Small intestine (tissue), 7 donors: ENCODE results near the gene WFDC5. TPM values are rescaled to one million over a fixed set of nuclear protein-coding genes. Genes with fewer than 3 reads are reported as not detected.

Experiments
- DNase-seq, 2 donors: peaks; one replicate each; pipeline versions ENCODE4 v3.0.0 to v3.0.0-alpha.2; 2013
- FAIRE-seq: peaks from 2 replicates; lab custom pipeline; 2012; peaks lifted over from hg19 to GRCh38; lab: Jason Lieb, UNC
- H3K27ac ChIP-seq, 3 donors: one replicate each; pipeline ENCODE4 v1.5.1; 2013; ENCODE audit warnings: low read length in 2 of 3, mild to moderate bottlenecking in 2 of 3, control low read depth in 1 of 3, inconsistent platforms in 1 of 3, low read depth in 1 of 3, moderate library complexity in 1 of 3
- H3K27me3 ChIP-seq, 3 donors: one replicate each; pipeline ENCODE4 v1.6.1; 2013; ENCODE audit warnings: low read length in 3 of 3, inconsistent platforms in 1 of 3; ENCODE audit not compliant: control insufficient read depth in 3 of 3, insufficient read depth in 3 of 3
- H3K36me3 ChIP-seq, 3 donors: one replicate each; pipeline ENCODE4 v1.6.1; 2013; ENCODE audit warnings: low read length in 3 of 3, inconsistent platforms in 1 of 3, low read depth in 1 of 3, mild to moderate bottlenecking in 1 of 3, moderate library complexity in 1 of 3; ENCODE audit not compliant: control insufficient read depth in 3 of 3, insufficient read depth in 2 of 3
- H3K4me1 ChIP-seq, 3 donors: one replicate each; pipeline ENCODE4 v1.6.1; 2013; ENCODE audit warnings: low read length in 2 of 3, inconsistent platforms in 1 of 3, low read depth in 1 of 3, mild to moderate bottlenecking in 1 of 3, moderate library complexity in 1 of 3; ENCODE audit not compliant: control insufficient read depth in 3 of 3, insufficient read depth in 2 of 3
- H3K4me3 ChIP-seq, 3 donors: one replicate each; pipeline ENCODE4 v1.5.1; 2013; ENCODE audit warnings: low read length in 3 of 3, control low read depth in 1 of 3, inconsistent platforms in 1 of 3, low read depth in 1 of 3, mild to moderate bottlenecking in 1 of 3, moderate library complexity in 1 of 3
- H3K9me3 ChIP-seq, 2 donors: one replicate each; pipeline ENCODE4 v1.6.1; 2013; ENCODE audit warnings: low read depth in 1 of 2, low read length in 1 of 2; ENCODE audit not compliant: control insufficient read depth in 2 of 2, insufficient read depth in 1 of 2
- WGBS, 3 donors: extraction: QIAGEN DNeasy Blood & Tissue Kit; methylation state at CpG; one replicate each; pipeline ENCODE4 v1.1.7; 2013; 5-methylcytosine and 5-hydroxymethylcytosine counted together
- polyA plus RNA-seq, 4 donors: library from polyadenylated mRNA; stranded (reverse) in 3 of 4; unstranded in 1 of 4; fragments of 200-250 nt in 3 of 4; fragments of 120-200 nt in 1 of 4; gene quantifications; one replicate each; pipeline versions ENCODE4 v1.2.1 to v1.2.3, GENCODE V29; 2013
- donor health status: healthy with polysubstance abuse.
- donor health status: control.
- donor health status: control.
- donor health status: Bipolar disorder and iron deficiency.
- donor health status: healthy.

Gene WFDC5
- polyA plus RNA-seq, 4 donors, result 0.12 TPM; not detected in 3

DNA sequence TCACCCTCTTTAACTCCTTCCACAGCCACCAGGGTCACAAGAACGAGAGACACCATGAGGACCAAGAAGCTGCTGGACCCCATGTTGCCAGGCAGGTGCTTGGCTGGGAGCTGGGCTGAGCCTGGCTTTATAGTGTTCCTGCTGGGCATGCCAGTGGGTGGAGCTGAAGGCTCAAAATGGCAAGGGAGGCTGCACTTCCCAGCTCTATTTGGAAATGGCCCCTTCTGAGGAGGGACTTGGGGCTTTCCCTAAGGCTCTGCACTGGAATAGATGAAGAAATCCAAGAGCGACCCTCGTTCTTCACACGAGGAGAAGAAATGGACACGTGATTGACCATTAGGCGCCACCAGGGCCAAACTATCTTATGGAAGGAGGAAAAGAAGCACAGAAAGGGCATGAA lies 9.4 kb upstream of the WFDC5 start, which contains the start of gene WFDC12:
Gene WFDC12 (minus strand): TSS at position 101 of the 400 bp plus-strand sequence. CDS start 18 bp downstream, at position 83.
- no peak within 1 kb of the TSS for H3K4me3 ChIP-seq
- FAIRE-seq (no peak), DNase-seq (no peak)
- no peaks in the 10 kb centered on the region for H3K4me1 ChIP-seq
- H3K27me3 ChIP-seq, result peaks cover 0 to 7% (median 0%) of the 10 kb centered on the region in 3 donors
- no peaks in the 10 kb centered on the region for H3K36me3 ChIP-seq
- no peak within 1 kb of the TSS for H3K27ac ChIP-seq
- WGBS, 3 donors, result 85% methylated on average over 6 of the region's 6 CpGs
- H3K9me3 ChIP-seq, result no peaks in the 10 kb centered on the region

DNA sequence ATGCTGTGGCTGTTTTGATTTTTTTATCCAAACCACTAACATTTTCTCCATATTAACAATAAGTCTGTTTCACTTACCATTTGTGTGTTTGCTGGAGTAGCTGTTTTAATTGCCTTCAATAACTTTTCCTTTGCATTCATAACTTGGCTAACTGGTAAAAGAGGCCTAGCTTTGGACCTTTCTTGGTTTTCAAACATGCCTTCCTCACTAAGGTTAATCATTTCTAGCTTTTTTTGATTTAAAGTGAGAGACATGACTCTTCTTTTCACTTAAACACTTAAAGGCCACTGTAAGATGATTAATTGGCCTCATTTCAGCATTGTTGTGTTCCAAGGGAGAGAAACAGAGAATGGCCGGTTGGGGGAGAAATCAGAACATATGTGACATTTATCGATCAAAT lies 6.4 kb upstream of the WFDC5 start:
- no peak for DNase-seq
- Histone ChIP-seq H3K9me3 (no peaks in the 10 kb centered on the region), H3K36me3 (no peaks in the 10 kb centered on the region), H3K4me3 (no peak overlapping the region), H3K27ac (no peak overlapping the region), H3K4me1 (no peaks in the 10 kb centered on the region), H3K27me3 (peaks cover 0 to 7% (median 0%) of the 10 kb centered on the region in 3 donors)
- FAIRE-seq, result no peak
- WGBS, 3 donors, result 89 to 94% (median 93%) methylated on average over 2 of the region's 2 CpGs

DNA sequence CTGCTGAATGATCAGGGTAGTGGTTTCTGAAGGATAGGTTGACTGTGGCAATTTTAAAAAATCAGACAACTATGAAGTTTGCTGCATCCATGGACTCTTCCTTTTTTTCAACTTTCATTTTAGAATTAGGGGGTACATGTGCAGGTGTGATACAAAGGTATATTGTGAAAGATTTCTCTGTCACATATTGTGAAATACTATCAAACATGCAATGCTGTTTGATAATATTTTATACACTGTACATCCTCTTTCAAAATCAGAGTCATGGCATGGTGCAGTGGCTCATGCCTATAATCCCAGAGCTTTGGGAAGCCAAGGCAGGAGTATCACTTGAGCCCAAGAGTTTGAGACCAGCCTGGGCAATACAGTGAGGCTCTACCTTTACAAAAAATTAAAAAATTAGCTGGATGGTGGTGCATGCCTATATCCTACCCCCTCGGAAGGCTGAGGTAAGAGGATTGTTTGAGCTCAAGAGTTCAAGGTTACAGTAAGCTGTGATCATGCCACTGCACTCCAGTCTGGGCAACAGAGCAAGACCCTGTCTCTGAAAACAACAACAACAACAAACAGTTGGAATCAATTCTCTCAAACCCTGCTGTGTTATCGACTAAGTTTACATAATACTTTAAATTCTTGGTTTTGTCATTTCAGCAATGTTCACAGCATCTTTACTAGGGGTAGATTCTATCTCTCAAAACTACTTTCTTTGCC lies 4.7 kb upstream of the WFDC5 start:
- peaks cover 0 to 9% (median 4%) of the 10 kb centered on the region in 3 donors for H3K27me3 ChIP-seq
- no peaks in the 10 kb centered on the region for H3K9me3 ChIP-seq
- DNase-seq, result no peak
- no peak overlapping the region for H3K4me3 ChIP-seq
- no peaks in the 10 kb centered on the region for H3K4me1 ChIP-seq
- no peak for FAIRE-seq
- H3K27ac ChIP-seq, result no peak overlapping the region
- H3K36me3 ChIP-seq, result no peaks in the 10 kb centered on the region
- 77 to 86% (median 81%) methylated on average over 2 of the region's 2 CpGs for WGBS, 3 donors

DNA sequence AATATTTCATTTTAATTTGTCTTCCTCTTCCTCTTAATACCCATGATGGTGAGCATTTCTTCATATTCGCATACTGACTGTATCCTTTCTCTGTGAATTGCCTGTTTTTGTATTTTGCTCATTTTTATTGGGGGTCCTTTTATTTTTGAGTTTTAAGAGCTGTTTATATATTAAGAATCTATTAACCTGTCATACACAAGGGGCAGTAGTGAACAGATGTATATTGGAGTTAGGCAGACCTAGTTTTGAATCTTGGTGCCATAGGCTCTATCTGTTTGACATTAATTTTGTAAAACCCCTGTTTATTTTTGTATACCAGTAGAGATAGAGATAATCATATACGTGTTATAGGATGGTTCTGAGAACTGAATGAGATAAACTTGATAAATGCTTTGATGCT lies 3.1 kb upstream of the WFDC5 start:
- FAIRE-seq, result no peak
- no peaks in the 10 kb centered on the region for H3K4me1 ChIP-seq
- no peak for DNase-seq
- no peaks in the 10 kb centered on the region for H3K9me3 ChIP-seq
- H3K27me3 ChIP-seq, result peaks cover 0 to 7% (median 4%) of the 10 kb centered on the region in 3 donors
- 13 to 55% (median 40%) methylated on average over 2 of the region's 2 CpGs for WGBS, 3 donors
- no peak overlapping the region for H3K27ac ChIP-seq
- no peak overlapping the region for H3K4me3 ChIP-seq
- H3K36me3 ChIP-seq, result no peaks in the 10 kb centered on the region

DNA sequence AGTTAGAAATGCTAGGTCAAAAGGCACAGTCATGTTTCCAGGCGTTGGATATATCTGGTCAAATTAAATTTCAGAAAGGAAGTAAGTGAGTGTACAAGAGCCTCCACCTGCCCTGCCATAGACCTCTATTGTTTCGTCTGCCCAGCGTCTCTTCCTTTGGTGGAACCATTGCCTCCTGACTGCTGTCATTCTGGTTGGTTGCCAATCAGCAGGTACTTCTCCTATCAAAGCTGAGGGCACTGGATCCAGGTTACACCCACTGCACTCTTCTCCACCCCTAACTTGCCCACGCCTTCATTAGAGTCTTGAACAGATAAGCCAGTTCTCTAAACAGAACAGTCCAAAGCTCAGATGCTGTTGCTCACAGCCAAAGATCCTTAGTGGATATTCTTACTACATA lies 2.6 kb upstream of the WFDC5 start:
- WGBS, 3 donors, result 16 to 44% (median 27%) methylated on average over 4 of the region's 4 CpGs
- peaks cover 0 to 7% (median 4%) of the 10 kb centered on the region in 3 donors for H3K27me3 ChIP-seq

DNA sequence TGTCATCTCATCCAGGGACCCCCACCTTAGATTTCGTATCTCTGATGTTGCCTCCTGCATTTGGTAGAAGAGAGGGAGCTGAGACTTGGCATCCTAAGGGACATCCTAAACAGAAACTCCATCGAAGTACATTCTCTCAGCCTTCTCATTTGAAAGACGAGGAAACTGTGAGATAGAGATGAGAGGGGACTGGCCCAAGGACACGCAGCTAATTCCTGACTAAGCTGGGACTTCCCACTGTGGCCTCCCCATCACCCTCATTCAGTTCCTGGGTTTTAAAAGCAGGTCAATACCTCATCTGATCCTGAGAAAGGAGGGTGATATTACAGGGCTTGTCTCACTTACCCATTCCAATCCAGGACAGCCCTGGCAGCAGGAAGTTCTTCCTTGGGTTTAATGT lies 855 bp upstream of the WFDC5 start:
- no peaks in the 10 kb centered on the region for H3K4me1 ChIP-seq
- DNase-seq, result no peak
- no peak overlapping the region for H3K27ac ChIP-seq
- WGBS, 3 donors, result 66 to 96% (median 73%) methylated on average over 4 of the region's 4 CpGs
- no peak overlapping the region for H3K4me3 ChIP-seq
- H3K9me3 ChIP-seq, result no peaks in the 10 kb centered on the region
- peaks cover 0 to 9% (median 4%) of the 10 kb centered on the region in 3 donors for H3K27me3 ChIP-seq
- H3K36me3 ChIP-seq, result no peaks in the 10 kb centered on the region
- no peak for FAIRE-seq

More for the DNA sequence above, 2.6 kb upstream of the WFDC5 start:
- Histone ChIP-seq H3K27ac (no peak overlapping the region), H3K4me1 (no peaks in the 10 kb centered on the region), H3K4me3 (no peak overlapping the region), H3K36me3 (no peaks in the 10 kb centered on the region), H3K9me3 (no peaks in the 10 kb centered on the region)
- FAIRE-seq (no peak), DNase-seq (peak; percentile 79 to 98)

DNA sequence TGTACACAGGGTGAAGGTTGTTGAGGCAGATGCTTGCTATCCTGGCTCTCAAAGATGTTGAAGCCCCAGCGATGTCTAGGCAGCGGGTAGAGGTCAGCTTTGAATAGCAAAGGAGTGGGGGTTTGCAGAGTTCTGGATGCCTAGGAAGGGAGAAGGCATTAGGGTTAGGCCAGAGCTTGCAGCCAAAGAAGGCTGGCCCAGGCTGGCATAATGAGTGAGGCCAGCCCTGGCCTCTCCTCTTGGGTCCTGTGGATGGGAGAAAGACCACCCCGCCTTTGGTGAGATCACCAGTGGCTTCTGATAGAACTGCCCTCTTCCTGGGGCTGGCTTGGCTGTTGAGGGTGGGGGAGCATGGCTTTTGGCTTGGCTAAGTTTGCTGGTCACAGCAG lies 406 bp upstream of the WFDC5 start:
- DNase-seq, result no peak
- Histone ChIP-seq H3K27me3 (peaks cover 0 to 9% (median 4%) of the 10 kb centered on the region in 3 donors), H3K9me3 (no peaks in the 10 kb centered on the region), H3K36me3 (no peaks in the 10 kb centered on the region), H3K27ac (no peak overlapping the region), H3K4me3 (no peak overlapping the region), H3K4me1 (no peaks in the 10 kb centered on the region)
- no peak for FAIRE-seq
- 76 to 82% (median 78%) methylated on average over 3 of the region's 3 CpGs for WGBS, 3 donors

DNA sequence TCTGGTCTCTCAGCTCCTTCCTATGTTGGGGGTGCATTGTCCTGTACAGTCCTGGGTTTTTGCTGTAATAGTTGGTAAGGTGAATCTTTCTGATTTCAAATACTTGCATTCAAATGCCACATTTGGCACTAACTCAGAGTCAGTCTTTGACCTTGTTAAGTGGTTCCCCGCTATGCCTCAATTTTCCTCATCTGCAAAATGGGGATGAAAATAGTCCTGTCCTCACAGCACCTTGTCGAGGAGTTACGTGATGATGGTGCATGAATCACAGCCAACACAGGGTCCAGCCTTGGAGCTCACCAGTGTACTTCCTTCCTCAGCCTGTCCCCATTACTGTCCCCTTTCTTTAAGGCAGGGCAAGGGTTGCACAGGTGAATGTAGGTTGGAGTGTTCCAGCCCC lies 1.1 kb downstream of the WFDC5 start:
- Histone ChIP-seq H3K27ac (no peak overlapping the region), H3K9me3 (no peaks in the 10 kb centered on the region), H3K36me3 (no peaks in the 10 kb centered on the region), H3K4me1 (peaks cover 0 to 5% (median 0%) of the 10 kb centered on the region in 3 donors), H3K27me3 (peaks cover 0 to 9% (median 4%) of the 10 kb centered on the region in 3 donors), H3K4me3 (no peak overlapping the region)
- DNase-seq (no peak), FAIRE-seq (no peak)
- 90 to 95% (median 94%) methylated on average over 3 of the region's 3 CpGs for WGBS, 3 donors
